Measurements from ENCODE around the gene SMIM1. TPM values are rescaled to one million over a fixed set of nuclear protein-coding genes. Genes with fewer than 3 reads are reported as not detected.

Gene SMIM1
- total and polyA plus RNA-seq, 8 donors: 3.1 to 15.1 (median 6.4) TPM

DNA sequence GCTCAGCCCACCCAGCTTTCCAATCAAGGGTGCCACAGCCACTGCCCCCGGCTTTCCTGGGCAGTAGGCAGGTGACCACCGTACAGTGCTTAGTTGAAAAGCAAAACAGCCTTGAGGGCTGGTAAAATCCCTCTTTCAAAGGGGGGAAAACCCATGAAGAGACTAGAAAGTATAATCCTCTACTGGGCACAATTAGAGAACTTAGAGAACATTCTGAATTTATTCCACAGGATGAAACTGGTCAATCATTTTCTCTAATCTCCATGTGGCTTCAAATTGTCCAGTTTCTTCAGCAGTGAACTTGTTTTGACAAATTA lies 39.0 kb downstream of the SMIM1 start:
- no peaks in the 10 kb centered on the region for H3K9me3 ChIP-seq
- intact Hi-C loops (cut with DNase I): no loop called here
- DNase-seq: no peak
- H3K4me3 ChIP-seq: no peak overlapping the region
- no peak overlapping the region for H3K27ac ChIP-seq
- no peaks in the 10 kb centered on the region for H3K27me3 ChIP-seq
- no peaks in the 10 kb centered on the region for H3K4me1 ChIP-seq
- no peak for ATAC-seq
- no peak for FAIRE-seq
- H3K36me3 ChIP-seq: peaks cover 0 to 19% (median 0%) of the 10 kb centered on the region in 3 donors
- TF ChIP-seq, protein P1, sequence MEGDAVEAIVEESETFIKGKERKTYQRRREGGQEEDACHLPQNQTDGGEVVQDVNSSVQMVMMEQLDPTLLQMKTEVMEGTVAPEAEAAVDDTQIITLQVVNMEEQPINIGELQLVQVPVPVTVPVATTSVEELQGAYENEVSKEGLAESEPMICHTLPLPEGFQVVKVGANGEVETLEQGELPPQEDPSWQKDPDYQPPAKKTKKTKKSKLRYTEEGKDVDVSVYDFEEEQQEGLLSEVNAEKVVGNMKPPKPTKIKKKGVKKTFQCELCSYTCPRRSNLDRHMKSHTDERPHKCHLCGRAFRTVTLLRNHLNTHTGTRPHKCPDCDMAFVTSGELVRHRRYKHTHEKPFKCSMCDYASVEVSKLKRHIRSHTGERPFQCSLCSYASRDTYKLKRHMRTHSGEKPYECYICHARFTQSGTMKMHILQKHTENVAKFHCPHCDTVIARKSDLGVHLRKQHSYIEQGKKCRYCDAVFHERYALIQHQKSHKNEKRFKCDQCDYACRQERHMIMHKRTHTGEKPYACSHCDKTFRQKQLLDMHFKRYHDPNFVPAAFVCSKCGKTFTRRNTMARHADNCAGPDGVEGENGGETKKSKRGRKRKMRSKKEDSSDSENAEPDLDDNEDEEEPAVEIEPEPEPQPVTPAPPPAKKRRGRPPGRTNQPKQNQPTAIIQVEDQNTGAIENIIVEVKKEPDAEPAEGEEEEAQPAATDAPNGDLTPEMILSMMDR (IDR thresholded peaks at IDR 0.05): no peak
- 40 to 44% methylated on average over 2 of the region's 2 CpGs for WGBS, 2 donors

DNA sequence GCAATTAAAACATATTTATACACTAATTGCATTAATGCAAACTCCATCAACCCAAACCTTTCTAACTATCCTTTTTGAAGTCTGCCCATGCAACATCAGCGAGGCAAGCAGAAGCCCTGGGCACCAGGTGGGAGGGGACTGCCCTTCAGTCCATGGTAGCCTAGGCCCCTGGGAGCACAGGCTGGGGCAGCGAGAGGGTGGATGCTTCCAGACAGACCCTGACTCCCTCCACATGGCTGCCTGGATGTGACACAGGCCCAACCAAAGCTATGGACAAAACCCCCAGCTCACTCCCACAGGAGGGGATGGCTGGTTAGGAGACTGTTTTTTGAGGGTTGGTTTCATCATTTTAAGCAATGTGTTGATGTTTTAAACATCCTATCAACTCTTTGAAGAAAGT lies 41.5 kb downstream of the SMIM1 start:
- Histone ChIP-seq H3K4me1 (no peaks in the 10 kb centered on the region), H3K9me3 (no peaks in the 10 kb centered on the region), H3K36me3 (peaks cover 0 to 27% (median 0%) of the 10 kb centered on the region in 3 donors), H3K27ac (no peak overlapping the region), H3K27me3 (no peaks in the 10 kb centered on the region), H3K4me3 (no peak overlapping the region)
- intact Hi-C loops (cut with DNase I): no loop called here
- FAIRE-seq: no peak
- ATAC-seq: no peak
- 91 to 98% methylated on average over 2 of the region's 2 CpGs for WGBS, 2 donors
- TF ChIP-seq, protein P1 (IDR thresholded peaks at IDR 0.05): no peak
- DNase-seq: peak in 1 of 6 donors; percentile 16

DNA sequence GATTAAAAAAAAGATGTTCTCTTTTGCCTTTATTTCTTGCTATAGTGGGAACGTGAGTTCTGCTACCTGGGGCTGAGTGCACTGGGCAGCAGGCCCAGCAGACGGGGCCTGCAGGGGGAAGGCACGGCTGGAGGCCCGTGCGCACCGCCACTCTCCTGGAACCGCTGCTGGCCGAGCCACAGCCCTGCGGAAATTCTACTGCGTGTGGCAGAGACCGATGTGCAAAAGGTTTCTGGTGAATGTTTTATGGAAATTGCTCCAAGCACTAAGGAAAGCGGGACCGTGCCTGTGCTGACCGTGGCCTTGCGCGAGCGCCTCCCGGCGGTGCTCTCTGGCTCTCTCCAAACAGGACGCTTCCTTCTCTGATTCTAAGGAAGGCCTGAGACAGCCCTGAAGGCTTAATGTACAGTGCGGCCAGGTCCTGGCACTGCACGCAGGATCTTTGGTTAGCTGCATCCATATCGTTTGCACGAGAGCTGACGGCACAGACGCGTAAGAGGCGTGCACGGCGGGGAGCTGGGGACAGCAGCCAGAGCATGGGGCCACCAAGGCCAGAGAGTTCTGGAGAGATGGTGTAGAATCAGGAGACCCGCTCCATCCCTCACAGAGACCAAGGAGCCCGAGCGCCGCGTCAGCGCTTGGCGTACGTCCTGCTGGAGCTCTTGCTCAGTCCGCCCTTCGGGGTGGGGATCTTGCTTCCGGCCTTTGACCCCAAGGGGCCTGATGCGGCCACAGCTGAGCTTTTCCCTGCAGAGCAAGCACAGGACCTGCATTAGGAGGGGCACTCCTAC lies 42.4 kb downstream of the SMIM1 start:
- ATAC-seq (no peak), DNase-seq (no peak), FAIRE-seq (no peak)
- H3K36me3 ChIP-seq: peaks cover 0 to 33% (median 0%) of the 10 kb centered on the region in 3 donors
- H3K9me3 ChIP-seq: no peaks in the 10 kb centered on the region
- TF ChIP-seq, protein P1 (IDR thresholded peaks at IDR 0.05): no peak
- no peaks in the 10 kb centered on the region for H3K4me1 ChIP-seq
- 88 to 93% methylated on average over 42 of the region's 42 CpGs for WGBS, 2 donors
- no peaks in the 10 kb centered on the region for H3K27me3 ChIP-seq
- H3K4me3 ChIP-seq: no peak overlapping the region
- H3K27ac ChIP-seq: no peak overlapping the region
- intact Hi-C loops (cut with DNase I): no loop called here

DNA sequence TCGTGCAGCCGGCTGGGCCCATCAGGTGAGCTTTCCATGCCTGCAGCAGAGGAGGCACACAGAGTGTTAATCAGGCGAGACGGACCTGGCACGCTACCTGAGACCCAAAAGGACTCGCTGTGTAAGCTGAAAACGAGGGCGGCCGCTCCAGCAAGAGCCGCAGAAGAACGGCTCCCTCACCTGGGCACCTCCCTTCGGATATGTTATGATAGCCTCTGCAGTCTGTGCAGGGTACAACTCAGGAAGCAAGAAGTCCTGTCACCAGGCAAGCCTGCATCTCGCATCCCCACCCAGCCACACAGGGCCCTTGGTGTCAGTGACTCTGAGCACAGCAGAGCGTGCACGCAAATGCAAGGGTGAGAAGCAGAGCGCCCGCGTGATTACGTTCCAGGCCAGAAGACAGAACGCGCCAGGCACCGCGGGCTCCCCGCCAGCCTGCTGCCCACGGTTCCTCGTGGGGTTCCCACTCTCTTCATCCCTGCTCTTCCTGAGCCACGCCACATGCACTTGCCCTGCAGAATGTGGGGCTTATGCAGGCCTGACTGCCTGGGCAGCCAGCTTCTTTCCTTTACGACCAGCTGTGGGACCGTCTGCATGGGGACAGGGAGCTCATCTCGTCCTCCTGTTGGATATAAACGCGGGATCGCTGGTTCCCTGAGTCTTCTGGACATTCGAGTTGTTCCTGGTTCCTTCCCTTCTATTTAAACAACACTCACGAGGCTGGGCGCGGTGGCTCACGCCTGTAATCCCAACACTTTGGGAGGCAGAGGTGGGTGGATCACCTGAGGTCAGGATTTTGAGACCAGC lies 44.0 kb downstream of the SMIM1 start:
- H3K27ac ChIP-seq: no peak overlapping the region
- no peak for FAIRE-seq
- 90 to 91% methylated on average over 38 of the region's 38 CpGs for WGBS, 2 donors
- intact Hi-C loops (cut with DNase I): no loop called here
- ATAC-seq: no peak
- no peaks in the 10 kb centered on the region for H3K27me3 ChIP-seq
- H3K9me3 ChIP-seq: no peaks in the 10 kb centered on the region
- DNase-seq: no peak
- H3K4me3 ChIP-seq: no peak overlapping the region
- TF ChIP-seq, protein P1 (IDR thresholded peaks at IDR 0.05): no peak
- H3K36me3 ChIP-seq: peaks cover 0 to 42% (median 0%) of the 10 kb centered on the region in 3 donors
- no peaks in the 10 kb centered on the region for H3K4me1 ChIP-seq
